ENCODE results near the gene IMP4.

DNA sequence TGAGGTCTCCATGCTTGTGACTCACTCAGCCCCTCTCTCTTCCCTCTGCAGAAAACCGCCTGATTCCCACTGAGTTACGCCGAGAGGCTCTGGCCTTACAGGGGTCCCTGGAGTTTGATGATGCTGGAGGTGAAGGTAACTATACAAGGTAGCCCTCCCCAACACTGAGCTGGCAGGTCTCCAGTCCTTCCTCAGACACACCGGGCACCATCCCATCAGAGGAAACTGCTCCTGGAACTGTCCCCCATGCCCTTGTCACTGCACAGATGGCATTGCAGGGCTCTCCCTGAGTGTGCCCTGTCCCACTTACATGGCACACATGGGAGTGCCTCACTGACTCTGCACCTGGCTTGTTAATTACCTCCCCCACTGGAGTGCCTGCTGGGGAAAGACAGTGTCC lies 1.9 kb downstream of the IMP4 start:
- TF ChIP-seq, protein P1, sequence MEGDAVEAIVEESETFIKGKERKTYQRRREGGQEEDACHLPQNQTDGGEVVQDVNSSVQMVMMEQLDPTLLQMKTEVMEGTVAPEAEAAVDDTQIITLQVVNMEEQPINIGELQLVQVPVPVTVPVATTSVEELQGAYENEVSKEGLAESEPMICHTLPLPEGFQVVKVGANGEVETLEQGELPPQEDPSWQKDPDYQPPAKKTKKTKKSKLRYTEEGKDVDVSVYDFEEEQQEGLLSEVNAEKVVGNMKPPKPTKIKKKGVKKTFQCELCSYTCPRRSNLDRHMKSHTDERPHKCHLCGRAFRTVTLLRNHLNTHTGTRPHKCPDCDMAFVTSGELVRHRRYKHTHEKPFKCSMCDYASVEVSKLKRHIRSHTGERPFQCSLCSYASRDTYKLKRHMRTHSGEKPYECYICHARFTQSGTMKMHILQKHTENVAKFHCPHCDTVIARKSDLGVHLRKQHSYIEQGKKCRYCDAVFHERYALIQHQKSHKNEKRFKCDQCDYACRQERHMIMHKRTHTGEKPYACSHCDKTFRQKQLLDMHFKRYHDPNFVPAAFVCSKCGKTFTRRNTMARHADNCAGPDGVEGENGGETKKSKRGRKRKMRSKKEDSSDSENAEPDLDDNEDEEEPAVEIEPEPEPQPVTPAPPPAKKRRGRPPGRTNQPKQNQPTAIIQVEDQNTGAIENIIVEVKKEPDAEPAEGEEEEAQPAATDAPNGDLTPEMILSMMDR (IDR thresholded peaks at IDR 0.05; ENCODE audit: insufficient read depth, low read length, poor library complexity, severe bottlenecking), result no peak
- TF ChIP-seq EZH2phosphoT487 (conservative IDR thresholded peaks at IDR 0.05; ENCODE audit: low read length), result no peak

Measured in SU-DHL-6 (cell line).